IPS-20b (cell line): ENCODE results near the gene ADISSP.

ENCODE experiments used
- H3K27ac ChIP-seq: one replicate; pipeline ENCODE4 v1.5.1; 2013; ENCODE audit warnings: low read length
- H3K27me3 ChIP-seq: 2 replicates; pipeline ENCODE4 v1.6.1; 2013; ENCODE audit warnings: mild to moderate bottlenecking, low read length, inconsistent platforms; ENCODE audit not compliant: insufficient read depth
- H3K36me3 ChIP-seq: 2 replicates; pipeline ENCODE4 v1.6.1; 2013; ENCODE audit warnings: low read depth, mild to moderate bottlenecking, inconsistent platforms, low read length, moderate library complexity; ENCODE audit not compliant: insufficient read depth
- H3K4me1 ChIP-seq: 2 replicates; pipeline ENCODE4 v1.6.1; 2013; ENCODE audit warnings: mild to moderate bottlenecking, control low read depth, inconsistent platforms, low read length, moderate library complexity; ENCODE audit not compliant: insufficient read depth
- H3K4me3 ChIP-seq: 2 replicates; pipeline ENCODE4 v1.5.1; 2013; ENCODE audit warnings: mild to moderate bottlenecking, low read length, inconsistent platforms
- H3K9ac ChIP-seq: 2 replicates; pipeline ENCODE4 v1.6.1; 2013; ENCODE audit warnings: low read depth, mild to moderate bottlenecking, inconsistent platforms, low read length, moderate library complexity
- H3K9me3 ChIP-seq: 2 replicates; pipeline ENCODE4 v1.6.1; 2013; ENCODE audit warnings: mild to moderate bottlenecking, low read depth, low read length, inconsistent platforms; ENCODE audit not compliant: insufficient read depth

ADISSP gene

GRCh38 chr20:3767427-3768341 is at the start of gene ADISSP:
Gene ADISSP (minus strand): TSS chr20:3767753. CDS start chr20:3760100, 7,653 bp downstream.
- H3K27ac ChIP-seq: peak within 1 kb of the TSS; percentile 84

GRCh38 chr20:3815703-3816315 is 48.3 kb upstream of the ADISSP start:
- H3K4me3 ChIP-seq: no peak overlapping the region
- H3K4me1 ChIP-seq: peaks cover 4% of the 10 kb centered on the region; the same call in 1 of the 2 replicates
- H3K27ac ChIP-seq: no peak overlapping the region
- no peak overlapping the region for H3K9ac ChIP-seq
- H3K9me3 ChIP-seq: no peaks in the 10 kb centered on the region
- H3K27me3 ChIP-seq: no peaks in the 10 kb centered on the region
- no peaks in the 10 kb centered on the region for H3K36me3 ChIP-seq

More at GRCh38 chr20:3767427-3768341, at the start of gene ADISSP:
- peaks cover 4% of the 10 kb centered on the region; the same call in 1 of the 2 replicates for H3K4me1 ChIP-seq
- H3K9me3 ChIP-seq: no peaks in the 10 kb centered on the region
- no peaks in the 10 kb centered on the region; the same call in 1 of the 2 replicates for H3K27me3 ChIP-seq
- H3K9ac ChIP-seq: peak within 1 kb of the TSS; percentile 88
- H3K36me3 ChIP-seq: peaks cover 4% of the 10 kb centered on the region; the same call in 1 of the 2 replicates
- peak within 1 kb of the TSS; percentile 94 for H3K4me3 ChIP-seq

- Histone ChIP-seq H3K4me1 (peaks cover 4% of the 10 kb centered on the region; the same call in 1 of the 2 replicates), H3K27me3 (no peaks in the 10 kb centered on the region), H3K27ac (no peak overlapping the region), H3K36me3 (no peaks in the 10 kb centered on the region), H3K4me3 (no peak overlapping the region), H3K9me3 (no peaks in the 10 kb centered on the region), H3K9ac (no peak overlapping the region)
Observed at GRCh38 chr20:3814928-3815495, 47.5 kb upstream of the ADISSP start.

DNA sequence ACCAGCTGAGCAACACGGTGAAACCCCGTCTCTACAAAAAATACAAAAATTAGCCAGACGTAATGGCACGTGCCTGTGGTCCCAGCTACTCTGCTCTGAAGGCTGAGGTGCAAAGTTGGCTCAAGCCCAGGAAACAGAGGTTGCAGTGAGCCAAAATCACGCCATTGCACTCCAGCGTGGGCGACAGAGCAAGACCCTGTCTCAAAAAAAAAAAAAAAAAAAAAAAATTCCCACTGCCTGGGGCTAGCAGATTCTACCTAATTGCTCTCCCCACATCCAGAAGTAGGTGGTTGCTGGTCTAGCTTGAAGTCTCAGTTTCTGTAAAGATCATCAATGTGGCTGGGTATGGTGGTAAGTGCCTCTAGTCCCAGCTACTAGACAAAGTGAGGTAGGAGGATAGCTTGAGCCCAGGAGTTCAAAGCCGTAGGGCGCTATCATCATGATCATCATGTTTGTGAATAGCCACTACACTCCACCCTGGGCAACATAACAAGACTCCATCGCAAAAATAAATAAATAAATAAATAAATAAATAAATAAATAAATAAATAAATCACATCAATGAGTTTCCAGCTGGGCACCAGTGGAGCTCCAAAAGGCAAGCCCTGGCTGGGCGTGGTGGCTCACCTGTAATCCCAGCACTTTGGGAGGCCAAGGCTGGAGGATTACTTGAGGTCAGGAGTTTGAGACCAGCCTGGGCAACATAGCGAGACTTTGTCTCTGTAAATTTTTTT is 46.5 kb upstream of the ADISSP start:
- peaks cover 4% of the 10 kb centered on the region; the same call in 1 of the 2 replicates for H3K4me1 ChIP-seq
- no peak overlapping the region for H3K4me3 ChIP-seq
- H3K27ac ChIP-seq: no peak overlapping the region
- no peaks in the 10 kb centered on the region for H3K36me3 ChIP-seq
- H3K27me3 ChIP-seq: no peaks in the 10 kb centered on the region
- H3K9me3 ChIP-seq: no peaks in the 10 kb centered on the region
- H3K9ac ChIP-seq: no peak overlapping the region

DNA sequence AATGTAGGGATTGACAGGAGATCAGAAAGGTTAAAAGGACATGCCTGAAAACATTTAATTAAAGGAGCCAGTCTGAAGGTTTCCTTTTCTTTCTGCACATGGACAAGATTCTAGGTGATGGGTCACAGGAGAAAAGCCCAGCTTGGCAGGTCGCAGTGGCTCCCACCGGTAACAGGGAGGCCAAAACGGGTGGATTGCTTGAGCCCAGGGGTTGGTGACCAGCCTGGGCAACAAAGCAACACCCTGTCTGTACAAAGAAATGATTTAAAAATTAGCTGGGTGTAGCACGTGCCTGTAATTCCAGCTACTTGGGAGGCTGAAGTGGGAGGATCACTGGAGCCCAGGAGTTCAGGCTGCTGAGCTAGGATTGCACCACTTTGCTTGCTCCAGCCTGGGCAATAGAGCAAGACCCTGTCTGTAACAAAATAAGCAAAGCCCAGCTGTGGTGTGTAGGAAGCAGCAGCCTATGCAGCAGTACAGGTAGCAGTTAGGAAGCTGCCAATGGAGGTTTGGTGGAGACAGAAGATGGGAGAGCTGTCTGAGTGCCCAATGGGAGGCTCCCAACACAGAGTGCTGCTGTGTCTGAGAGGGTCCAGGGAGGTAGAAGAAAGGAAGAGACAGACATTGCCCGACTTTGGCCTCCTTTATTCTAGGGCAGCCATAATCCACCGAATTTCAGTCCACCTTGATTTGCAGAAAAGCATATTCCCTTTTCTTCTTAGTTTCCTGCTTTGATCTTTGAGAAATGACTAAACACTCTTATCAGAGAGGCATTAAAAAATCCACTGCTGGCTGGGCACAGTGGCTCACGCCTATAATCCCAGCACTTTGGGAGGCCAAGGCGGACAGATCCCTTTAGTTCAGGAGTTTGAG is 45.7 kb upstream of the ADISSP start:
- no peaks in the 10 kb centered on the region for H3K9me3 ChIP-seq
- peaks cover 4% of the 10 kb centered on the region; the same call in 1 of the 2 replicates for H3K4me1 ChIP-seq
- no peak overlapping the region for H3K9ac ChIP-seq
- no peaks in the 10 kb centered on the region for H3K36me3 ChIP-seq
- H3K27ac ChIP-seq: no peak overlapping the region
- no peak overlapping the region for H3K4me3 ChIP-seq
- no peaks in the 10 kb centered on the region for H3K27me3 ChIP-seq

DNA sequence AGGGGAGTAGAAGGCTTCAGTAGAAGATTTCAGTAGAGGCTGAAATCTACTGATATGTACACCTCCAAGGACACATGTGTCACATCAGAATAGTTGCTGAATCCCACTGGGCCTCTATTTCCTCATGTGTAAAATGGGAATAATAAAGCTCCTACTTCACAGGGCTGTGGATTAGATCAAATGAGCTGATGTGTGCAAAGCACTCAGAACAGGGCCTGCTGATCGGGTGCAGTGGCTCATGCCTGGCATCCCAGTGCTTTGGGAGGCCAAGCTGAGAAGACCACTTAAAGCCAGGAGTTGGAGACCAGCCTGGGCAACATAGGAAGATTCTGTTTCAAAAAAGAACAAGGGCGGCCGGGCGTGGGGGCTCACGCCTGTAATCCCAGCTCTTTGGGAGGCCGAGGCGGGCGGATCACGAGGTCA is 44.7 kb upstream of the ADISSP start:
- Histone ChIP-seq H3K9me3 (no peaks in the 10 kb centered on the region), H3K36me3 (no peaks in the 10 kb centered on the region), H3K9ac (no peak overlapping the region), H3K4me1 (peaks cover 8% of the 10 kb centered on the region; the same call in 1 of the 2 replicates), H3K27me3 (no peaks in the 10 kb centered on the region), H3K27ac (no peak overlapping the region), H3K4me3 (no peak overlapping the region)

GRCh38 chr20:3811467-3812258 is 44.1 kb upstream of the ADISSP start:
- H3K27ac ChIP-seq: no peak overlapping the region
- H3K9ac ChIP-seq: no peak overlapping the region
- H3K4me1 ChIP-seq: peaks cover 8% of the 10 kb centered on the region; the same call in 1 of the 2 replicates
- no peaks in the 10 kb centered on the region for H3K36me3 ChIP-seq
- H3K4me3 ChIP-seq: no peak overlapping the region
- no peaks in the 10 kb centered on the region for H3K9me3 ChIP-seq
- H3K27me3 ChIP-seq: no peaks in the 10 kb centered on the region

GRCh38 chr20:3808544-3808943 is 41.0 kb upstream of the ADISSP start:
- Histone ChIP-seq H3K27me3 (no peaks in the 10 kb centered on the region), H3K4me1 (peaks cover 4% of the 10 kb centered on the region; the same call in 1 of the 2 replicates), H3K36me3 (peaks cover 27% of the 10 kb centered on the region), H3K4me3 (no peak overlapping the region), H3K9me3 (no peaks in the 10 kb centered on the region), H3K27ac (no peak overlapping the region), H3K9ac (no peak overlapping the region)

DNA sequence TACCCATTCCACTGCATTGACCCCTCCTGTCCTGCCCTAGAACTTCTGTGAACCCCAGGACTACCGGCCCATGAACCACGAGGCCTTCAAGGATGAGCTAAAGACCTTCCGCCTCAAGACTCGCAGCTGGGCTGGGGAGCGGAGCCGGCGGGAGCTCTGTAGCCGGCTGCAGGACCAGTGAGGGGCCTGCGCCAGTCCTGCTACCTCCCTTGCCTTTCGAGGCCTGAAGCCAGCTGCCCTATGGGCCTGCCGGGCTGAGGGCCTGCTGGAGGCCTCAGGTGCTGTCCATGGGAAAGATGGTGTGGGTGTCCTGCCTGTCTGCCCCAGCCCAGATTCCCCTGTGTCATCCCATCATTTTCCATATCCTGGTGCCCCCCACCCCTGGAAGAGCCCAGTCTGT is 37.2 kb upstream of the ADISSP start:
- no peaks in the 10 kb centered on the region for H3K27me3 ChIP-seq

GRCh38 chr20:3804254-3804751 is 36.8 kb upstream of the ADISSP start:
- Histone ChIP-seq H3K4me1 (peaks cover 12% of the 10 kb centered on the region; the same call in 1 of the 2 replicates), H3K4me3 (no peak overlapping the region), H3K27ac (no peak overlapping the region), H3K9me3 (no peaks in the 10 kb centered on the region), H3K9ac (no peak overlapping the region), H3K27me3 (no peaks in the 10 kb centered on the region), H3K36me3 (peaks cover 56% of the 10 kb centered on the region)

More for the DNA sequence above, 37.2 kb upstream of the ADISSP start:
- Histone ChIP-seq H3K4me3 (no peak overlapping the region), H3K9me3 (no peaks in the 10 kb centered on the region), H3K27ac (no peak overlapping the region), H3K4me1 (peaks cover 11% of the 10 kb centered on the region; the same call in 1 of the 2 replicates), H3K9ac (no peak overlapping the region), H3K36me3 (peaks cover 56% of the 10 kb centered on the region)
